Measurements from ENCODE around the gene TOM1L1. TPM values are rescaled to one million over a fixed set of nuclear protein-coding genes. Genes with fewer than 3 reads are reported as not detected.

TOM1L1 gene
- total RNA-seq, 2 experiments from 2014 or later = not detected

DNA sequence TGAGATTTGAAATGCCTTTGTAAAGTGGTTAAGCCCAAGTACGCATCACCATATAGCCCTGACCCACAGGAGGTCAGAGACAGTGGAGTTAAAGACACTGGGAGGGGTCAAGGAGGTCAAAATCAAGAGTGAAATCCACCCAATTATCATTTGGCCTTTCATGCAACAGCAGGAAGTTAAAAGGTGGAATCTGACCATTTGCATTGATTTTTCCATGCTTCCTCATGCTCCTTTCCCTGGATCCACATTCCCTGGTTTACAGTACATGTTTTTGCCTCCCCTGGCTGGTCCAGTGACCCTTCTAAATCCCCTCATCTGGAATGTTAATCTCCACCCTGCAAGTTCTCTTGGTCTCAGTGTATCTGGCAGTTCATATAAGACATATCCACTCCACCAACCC, 36.6 kb upstream of the TOM1L1 start:
- Histone ChIP-seq H3K36me3 (ENCODE audit: insufficient read depth, low read length) (no peaks in the 10 kb centered on the region), H3K79me2 (ENCODE audit: insufficient read depth, low read depth, low read length) (no peaks in the 10 kb centered on the region), H4K20me1 (ENCODE audit: insufficient read depth, low read length) (no peaks in the 10 kb centered on the region), H3K4me1 (ENCODE audit: insufficient read depth, low read length, poor library complexity, severe bottlenecking) (no peaks in the 10 kb centered on the region), H2AFZ (ENCODE audit: low read length) (no peak overlapping the region), H3K9me2 (ENCODE audit: insufficient read depth, low read length) (no peaks in the 10 kb centered on the region), H3K4me2 (ENCODE audit: low read length) (no peak overlapping the region), H3K9me3 (ENCODE audit: low read length) (no peaks in the 10 kb centered on the region), H3K4me3 (ENCODE audit: low read depth, low read length, poor library complexity, severe bottlenecking) (no peak overlapping the region), H3K27ac (ENCODE audit: low read depth, low read length, poor library complexity, severe bottlenecking) (no peak overlapping the region)
- intact Hi-C loops (cut with micrococcal nuclease; ENCODE audit: unreplicated experiment) = no loop called here
- BruUV-seq (replicated peaks) = no TSS peak
- no peak for TF ChIP-seq EZH2phosphoT487 (IDR thresholded peaks at IDR 0.05; ENCODE audit: borderline replicate concordance, low read depth, low read length)
- TF ChIP-seq, protein P1, sequence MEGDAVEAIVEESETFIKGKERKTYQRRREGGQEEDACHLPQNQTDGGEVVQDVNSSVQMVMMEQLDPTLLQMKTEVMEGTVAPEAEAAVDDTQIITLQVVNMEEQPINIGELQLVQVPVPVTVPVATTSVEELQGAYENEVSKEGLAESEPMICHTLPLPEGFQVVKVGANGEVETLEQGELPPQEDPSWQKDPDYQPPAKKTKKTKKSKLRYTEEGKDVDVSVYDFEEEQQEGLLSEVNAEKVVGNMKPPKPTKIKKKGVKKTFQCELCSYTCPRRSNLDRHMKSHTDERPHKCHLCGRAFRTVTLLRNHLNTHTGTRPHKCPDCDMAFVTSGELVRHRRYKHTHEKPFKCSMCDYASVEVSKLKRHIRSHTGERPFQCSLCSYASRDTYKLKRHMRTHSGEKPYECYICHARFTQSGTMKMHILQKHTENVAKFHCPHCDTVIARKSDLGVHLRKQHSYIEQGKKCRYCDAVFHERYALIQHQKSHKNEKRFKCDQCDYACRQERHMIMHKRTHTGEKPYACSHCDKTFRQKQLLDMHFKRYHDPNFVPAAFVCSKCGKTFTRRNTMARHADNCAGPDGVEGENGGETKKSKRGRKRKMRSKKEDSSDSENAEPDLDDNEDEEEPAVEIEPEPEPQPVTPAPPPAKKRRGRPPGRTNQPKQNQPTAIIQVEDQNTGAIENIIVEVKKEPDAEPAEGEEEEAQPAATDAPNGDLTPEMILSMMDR (conservative IDR thresholded peaks at IDR 0.05; ENCODE audit: low read length) = no peak
- CTCF ChIA-PET (ENCODE audit: unreplicated experiment) = no interaction called here
- DNase-seq (ENCODE audit: low spot score) = no peak
- POLR2A ChIA-PET = no interaction called here

DNA sequence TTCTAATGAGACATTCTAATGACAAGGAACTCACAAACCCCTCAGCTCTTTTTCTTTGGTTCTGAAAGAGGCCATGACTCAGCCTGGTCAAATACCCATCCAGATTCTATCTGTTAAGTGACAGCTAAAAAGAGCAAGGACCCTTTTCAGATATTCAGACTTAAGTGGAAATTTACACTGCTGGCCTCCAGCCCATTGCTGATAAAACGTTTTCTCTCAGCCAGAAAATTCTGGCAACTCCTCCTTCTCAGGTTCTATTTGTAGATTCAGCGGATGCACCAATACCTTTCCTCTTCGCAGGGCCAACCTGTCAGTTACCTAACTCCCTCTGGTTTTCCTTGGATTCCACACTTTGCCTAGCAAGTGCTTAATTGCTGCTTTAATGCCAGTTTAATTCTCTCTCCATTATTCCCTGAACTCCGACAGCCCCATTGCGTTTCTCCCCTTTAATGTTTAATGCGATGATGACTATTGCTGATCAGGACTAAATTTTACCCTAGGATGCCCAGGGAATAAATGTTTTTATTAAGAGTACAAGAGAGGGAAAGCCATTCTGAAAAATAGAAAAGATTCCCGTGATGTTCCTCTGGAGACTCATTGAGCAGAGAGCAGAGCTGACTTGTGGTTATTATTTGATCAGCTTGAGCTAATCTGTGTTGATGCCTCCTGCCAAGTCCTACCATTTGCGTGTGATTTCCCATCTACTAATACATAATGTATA, 35.9 kb upstream of the TOM1L1 start:
- H3K36me3 ChIP-seq (ENCODE audit: insufficient read depth, low read length) = no peaks in the 10 kb centered on the region
- H4K20me1 ChIP-seq (ENCODE audit: insufficient read depth, low read length) = no peaks in the 10 kb centered on the region
- no peaks in the 10 kb centered on the region for H3K79me2 ChIP-seq (ENCODE audit: insufficient read depth, low read depth, low read length)
- no TSS peak for BruUV-seq (replicated peaks)
- ChIA-PET POLR2A (no interaction called here), CTCF (ENCODE audit: unreplicated experiment) (no interaction called here)
- intact Hi-C loops (cut with micrococcal nuclease; ENCODE audit: unreplicated experiment) = no loop called here
- no peaks in the 10 kb centered on the region for H3K9me3 ChIP-seq (ENCODE audit: low read length)
- TF ChIP-seq EZH2phosphoT487 (IDR thresholded peaks at IDR 0.05; ENCODE audit: borderline replicate concordance, low read depth, low read length) = no peak
- TF ChIP-seq, protein P1 (conservative IDR thresholded peaks at IDR 0.05; ENCODE audit: low read length) = no peak
- H3K4me3 ChIP-seq (ENCODE audit: low read depth, low read length, poor library complexity, severe bottlenecking) = no peak overlapping the region
- DNase-seq (ENCODE audit: low spot score) = no peak
- H3K4me2 ChIP-seq (ENCODE audit: low read length) = no peak overlapping the region
- H3K27ac ChIP-seq (ENCODE audit: low read depth, low read length, poor library complexity, severe bottlenecking) = no peak overlapping the region
- no peak overlapping the region for H2AFZ ChIP-seq (ENCODE audit: low read length)
- no peaks in the 10 kb centered on the region for H3K9me2 ChIP-seq (ENCODE audit: insufficient read depth, low read length)
- no peaks in the 10 kb centered on the region for H3K4me1 ChIP-seq (ENCODE audit: insufficient read depth, low read length, poor library complexity, severe bottlenecking)

DNA sequence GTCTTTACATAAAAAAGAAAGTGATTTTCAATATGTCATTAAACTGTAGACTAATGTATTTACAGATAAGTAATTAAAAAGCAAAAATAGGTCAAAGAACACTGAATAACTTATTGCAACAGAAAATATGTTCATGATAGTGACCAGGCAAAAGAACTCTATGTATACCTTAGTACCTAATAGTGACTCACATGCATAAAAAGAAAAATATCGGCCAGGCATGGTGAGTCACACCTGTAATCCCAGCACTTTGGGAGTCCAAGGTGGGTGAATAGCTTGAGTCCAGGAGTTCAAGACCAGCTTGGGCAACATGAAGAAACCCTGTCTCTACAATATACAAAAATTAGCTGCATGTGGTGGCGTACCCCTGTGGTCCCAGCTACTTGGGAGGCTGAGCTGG, 33.0 kb upstream of the TOM1L1 start:
- Histone ChIP-seq H3K36me3 (ENCODE audit: insufficient read depth, low read length) (no peaks in the 10 kb centered on the region), H3K9me3 (ENCODE audit: low read length) (no peaks in the 10 kb centered on the region), H2AFZ (ENCODE audit: low read length) (no peak overlapping the region), H3K4me2 (ENCODE audit: low read length) (no peak overlapping the region), H3K4me1 (ENCODE audit: insufficient read depth, low read length, poor library complexity, severe bottlenecking) (no peaks in the 10 kb centered on the region), H3K4me3 (ENCODE audit: low read depth, low read length, poor library complexity, severe bottlenecking) (no peak overlapping the region), H3K9me2 (ENCODE audit: insufficient read depth, low read length) (no peaks in the 10 kb centered on the region), H3K27ac (ENCODE audit: low read depth, low read length, poor library complexity, severe bottlenecking) (no peak overlapping the region), H3K79me2 (ENCODE audit: insufficient read depth, low read depth, low read length) (no peaks in the 10 kb centered on the region), H4K20me1 (ENCODE audit: insufficient read depth, low read length) (no peaks in the 10 kb centered on the region)
- intact Hi-C loops (cut with micrococcal nuclease; ENCODE audit: unreplicated experiment) = no loop called here
- TF ChIP-seq, protein P1 (conservative IDR thresholded peaks at IDR 0.05; ENCODE audit: low read length) = no peak
- no peak for TF ChIP-seq EZH2phosphoT487 (IDR thresholded peaks at IDR 0.05; ENCODE audit: borderline replicate concordance, low read depth, low read length)
- CTCF ChIA-PET (ENCODE audit: unreplicated experiment) = no interaction called here
- POLR2A ChIA-PET = no interaction called here
- no peak for DNase-seq (ENCODE audit: low spot score)
- BruUV-seq (replicated peaks) = no TSS peak
